Measurements from ENCODE around the gene SRRM3. TPM values are rescaled to one million over a fixed set of nuclear protein-coding genes. Genes with fewer than 3 reads are reported as not detected.
"Not testable (repeated sequence)": the region's sequence is repeated elsewhere in the genome, so short reads cannot be mapped to it uniquely, and the experiment has no call there.

The SRRM3 gene
- total RNA-seq, 1 donor from 2014 or later: 1.4 TPM

DNA sequence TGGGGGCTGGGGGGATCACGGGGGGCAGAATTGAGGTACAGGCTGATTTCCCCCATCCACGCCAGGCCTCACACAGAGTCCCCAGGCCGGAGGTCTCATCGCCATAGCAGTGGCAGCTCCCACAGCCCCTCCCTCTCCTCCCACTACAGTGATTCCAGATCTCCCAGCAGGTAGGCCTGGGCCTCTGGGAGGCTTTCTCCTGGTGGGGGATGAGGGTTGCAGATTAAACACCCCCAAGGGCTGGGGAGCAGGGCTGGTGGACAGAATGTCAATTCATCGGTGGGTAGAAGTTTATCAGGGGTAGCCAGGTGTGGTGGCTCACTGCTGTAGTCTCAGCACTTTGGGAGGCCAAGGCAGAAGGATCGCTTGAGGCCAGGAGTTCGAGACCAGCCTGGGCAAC, 63.6 kb downstream of the SRRM3 start:
- no peak for DNase-seq (ENCODE audit: low spot score)
- no peak overlapping the region for H3K27ac Mint-ChIP-seq (ENCODE audit: unreplicated experiment)
- no peaks in the 10 kb centered on the region for H3K9me3 Mint-ChIP-seq (ENCODE audit: low read depth)
- peaks cover 23% of the 10 kb centered on the region for H3K27me3 Mint-ChIP-seq (ENCODE audit: low read depth)
- no peak overlapping the region for H3K4me3 Mint-ChIP-seq (ENCODE audit: unreplicated experiment)
- H3K36me3 Mint-ChIP-seq (ENCODE audit: low read depth): no peaks in the 10 kb centered on the region
- H3K4me1 Mint-ChIP-seq (ENCODE audit: low read depth): peaks cover 10% of the 10 kb centered on the region
- TF ChIP-seq, protein P1, sequence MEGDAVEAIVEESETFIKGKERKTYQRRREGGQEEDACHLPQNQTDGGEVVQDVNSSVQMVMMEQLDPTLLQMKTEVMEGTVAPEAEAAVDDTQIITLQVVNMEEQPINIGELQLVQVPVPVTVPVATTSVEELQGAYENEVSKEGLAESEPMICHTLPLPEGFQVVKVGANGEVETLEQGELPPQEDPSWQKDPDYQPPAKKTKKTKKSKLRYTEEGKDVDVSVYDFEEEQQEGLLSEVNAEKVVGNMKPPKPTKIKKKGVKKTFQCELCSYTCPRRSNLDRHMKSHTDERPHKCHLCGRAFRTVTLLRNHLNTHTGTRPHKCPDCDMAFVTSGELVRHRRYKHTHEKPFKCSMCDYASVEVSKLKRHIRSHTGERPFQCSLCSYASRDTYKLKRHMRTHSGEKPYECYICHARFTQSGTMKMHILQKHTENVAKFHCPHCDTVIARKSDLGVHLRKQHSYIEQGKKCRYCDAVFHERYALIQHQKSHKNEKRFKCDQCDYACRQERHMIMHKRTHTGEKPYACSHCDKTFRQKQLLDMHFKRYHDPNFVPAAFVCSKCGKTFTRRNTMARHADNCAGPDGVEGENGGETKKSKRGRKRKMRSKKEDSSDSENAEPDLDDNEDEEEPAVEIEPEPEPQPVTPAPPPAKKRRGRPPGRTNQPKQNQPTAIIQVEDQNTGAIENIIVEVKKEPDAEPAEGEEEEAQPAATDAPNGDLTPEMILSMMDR (IDR thresholded peaks at IDR 0.05): no peak

DNA sequence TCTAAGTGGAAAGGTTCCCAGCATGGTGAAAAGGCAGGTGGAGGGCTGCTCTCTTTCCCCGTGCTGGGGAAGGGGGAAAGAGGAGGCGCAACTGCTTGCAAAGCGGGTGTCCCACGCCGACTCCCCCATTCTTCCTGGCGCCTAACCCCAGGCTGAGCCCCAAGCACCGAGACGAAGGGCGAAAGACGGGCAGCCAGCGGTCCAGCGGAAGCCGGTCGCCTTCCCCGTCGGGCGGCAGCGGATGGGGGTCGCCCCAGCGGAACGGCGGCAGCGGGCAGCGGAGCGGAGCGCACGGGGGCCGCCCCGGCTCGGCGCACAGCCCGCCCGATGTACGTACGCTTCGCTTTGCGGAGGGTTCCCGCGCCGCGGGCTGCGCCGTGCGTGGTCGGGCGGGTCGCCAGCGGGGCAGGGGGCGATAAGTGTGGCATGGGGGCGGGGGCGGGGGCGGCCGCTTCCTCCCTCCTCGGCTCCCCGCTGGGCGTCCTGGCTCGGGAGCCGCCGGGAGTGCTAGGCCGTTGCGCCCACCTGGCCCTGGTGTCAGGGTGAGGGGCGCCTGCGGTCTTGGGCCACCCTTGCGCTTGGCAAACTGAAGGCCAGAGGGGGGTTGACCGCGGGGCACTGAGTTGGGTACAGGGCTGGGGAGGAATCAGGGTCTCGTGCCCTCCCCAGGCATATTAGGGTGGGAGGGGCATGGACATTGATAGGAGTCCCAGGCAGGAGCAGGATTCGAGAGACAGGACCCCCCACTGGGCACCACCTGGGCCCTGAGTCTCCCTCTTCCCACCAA, 65.6 kb downstream of the SRRM3 start:
- DNase-seq (ENCODE audit: low spot score): no peak
- Mint-ChIP-seq H3K4me1 (ENCODE audit: low read depth) (peaks cover 10% of the 10 kb centered on the region), H3K27me3 (ENCODE audit: low read depth) (peaks cover 32% of the 10 kb centered on the region), H3K27ac (ENCODE audit: unreplicated experiment) (no peak overlapping the region), H3K36me3 (ENCODE audit: low read depth) (no peaks in the 10 kb centered on the region), H3K4me3 (ENCODE audit: unreplicated experiment) (peak overlapping the region; percentile 38), H3K9me3 (ENCODE audit: low read depth) (no peaks in the 10 kb centered on the region)
- TF ChIP-seq, protein P1 (IDR thresholded peaks at IDR 0.05): no peak

DNA sequence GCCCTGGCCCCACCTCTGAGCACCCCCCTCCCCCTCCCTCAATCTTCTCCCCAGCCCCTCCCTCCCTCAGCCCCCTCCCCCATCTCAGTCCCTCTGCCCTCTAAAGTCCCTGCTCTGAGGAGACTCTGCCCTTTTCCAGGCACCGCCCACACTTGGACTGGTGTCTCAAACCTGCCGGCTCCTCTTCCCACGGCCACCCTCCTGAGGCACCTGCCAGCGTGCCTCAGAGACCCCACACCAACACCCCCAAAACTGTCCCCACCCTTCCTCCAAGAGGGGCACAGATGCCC, 66.1 kb downstream of the SRRM3 start:
- Mint-ChIP-seq H3K4me3 (ENCODE audit: unreplicated experiment) (no peak overlapping the region), H3K9me3 (ENCODE audit: low read depth) (no peaks in the 10 kb centered on the region), H3K36me3 (ENCODE audit: low read depth) (no peaks in the 10 kb centered on the region), H3K27ac (ENCODE audit: unreplicated experiment) (no peak overlapping the region), H3K27me3 (ENCODE audit: low read depth) (peaks cover 34% of the 10 kb centered on the region), H3K4me1 (ENCODE audit: low read depth) (peaks cover 11% of the 10 kb centered on the region)
- no peak for DNase-seq (ENCODE audit: low spot score)
- TF ChIP-seq, protein P1 (IDR thresholded peaks at IDR 0.05): no peak

DNA sequence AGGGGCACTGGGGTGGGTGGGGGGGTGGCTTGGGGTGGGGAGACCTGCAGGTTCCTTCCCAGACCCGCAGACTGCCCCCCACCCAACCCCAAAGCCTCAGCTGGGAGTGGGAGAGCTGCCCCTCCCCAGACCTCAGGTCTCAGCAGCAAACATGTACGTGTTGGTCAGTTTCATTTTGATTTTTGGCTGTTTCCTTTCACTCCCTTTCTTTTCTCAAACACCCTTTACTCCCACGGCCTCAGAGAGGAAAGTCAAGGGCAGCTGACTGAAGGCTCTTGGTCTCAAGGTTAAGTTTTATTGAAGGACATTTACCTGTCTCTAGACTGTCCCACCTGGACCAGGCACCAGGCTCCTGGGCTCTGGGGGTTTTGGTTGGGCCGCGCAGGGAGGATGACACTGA, 66.7 kb downstream of the SRRM3 start:
- TF ChIP-seq, protein P1 (IDR thresholded peaks at IDR 0.05): no peak
- peaks cover 14% of the 10 kb centered on the region for H3K4me1 Mint-ChIP-seq (ENCODE audit: low read depth)
- no peak for DNase-seq (ENCODE audit: low spot score)
- H3K27me3 Mint-ChIP-seq (ENCODE audit: low read depth): peaks cover 38% of the 10 kb centered on the region
- H3K9me3 Mint-ChIP-seq (ENCODE audit: low read depth): no peaks in the 10 kb centered on the region
- H3K4me3 Mint-ChIP-seq (ENCODE audit: unreplicated experiment): peak overlapping the region; percentile 19
- no peaks in the 10 kb centered on the region for H3K36me3 Mint-ChIP-seq (ENCODE audit: low read depth)
- no peak overlapping the region for H3K27ac Mint-ChIP-seq (ENCODE audit: unreplicated experiment)

DNA sequence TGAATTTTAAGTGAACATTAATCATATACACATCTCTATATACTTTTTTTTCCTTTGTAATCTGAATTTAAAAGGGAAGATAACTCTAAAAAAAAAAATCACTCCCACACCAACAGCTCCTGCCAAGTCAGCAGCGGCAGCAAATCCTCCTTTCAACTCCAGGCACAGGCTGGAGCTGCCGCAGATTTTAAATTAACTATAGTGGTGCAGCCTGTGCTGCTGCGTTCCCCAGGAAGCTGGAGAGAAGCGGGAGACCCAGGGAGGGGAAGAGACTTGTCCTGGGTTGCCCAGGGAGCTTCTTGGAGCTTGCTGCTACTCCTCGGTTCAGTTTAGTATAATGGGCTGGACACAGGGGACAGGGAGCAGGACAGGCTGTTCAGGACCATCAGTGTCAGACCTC, 68.2 kb downstream of the SRRM3 start:
- Mint-ChIP-seq H3K27ac (ENCODE audit: unreplicated experiment) (no peak overlapping the region), H3K4me3 (ENCODE audit: unreplicated experiment) (no peak overlapping the region), H3K27me3 (ENCODE audit: low read depth) (peaks cover 47% of the 10 kb centered on the region), H3K4me1 (ENCODE audit: low read depth) (peaks cover 14% of the 10 kb centered on the region), H3K9me3 (ENCODE audit: low read depth) (no peaks in the 10 kb centered on the region), H3K36me3 (ENCODE audit: low read depth) (no peaks in the 10 kb centered on the region)
- no peak for DNase-seq (ENCODE audit: low spot score)
- TF ChIP-seq, protein P1 (IDR thresholded peaks at IDR 0.05): no peak

DNA sequence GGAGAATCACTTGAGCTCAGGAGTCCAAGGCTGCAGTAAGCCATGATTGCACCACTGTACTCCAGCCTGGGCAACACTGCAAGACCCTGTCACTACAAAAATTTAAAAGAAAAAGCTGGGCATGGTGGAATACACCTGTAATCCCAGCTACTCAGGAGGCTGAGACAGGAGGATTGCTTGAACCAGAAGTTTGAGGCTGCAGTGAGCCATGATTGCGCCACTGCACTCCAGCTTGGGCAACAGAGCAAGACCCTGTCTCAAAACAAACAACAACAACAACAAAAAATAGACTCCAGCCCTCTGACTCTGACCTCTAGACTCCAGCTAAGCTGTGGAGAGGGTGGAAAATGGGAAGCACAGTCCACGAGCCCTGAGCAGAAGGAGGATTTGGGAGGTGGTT, 69.7 kb downstream of the SRRM3 start:
- H3K9me3 Mint-ChIP-seq (ENCODE audit: low read depth); H3K4me3 Mint-ChIP-seq (ENCODE audit: unreplicated experiment); DNase-seq (ENCODE audit: low spot score); H3K36me3 Mint-ChIP-seq (ENCODE audit: low read depth); H3K27ac Mint-ChIP-seq (ENCODE audit: unreplicated experiment): not testable (repeated sequence)
- peaks cover 53% of the 10 kb centered on the region for H3K27me3 Mint-ChIP-seq (ENCODE audit: low read depth)
- peaks cover 14% of the 10 kb centered on the region for H3K4me1 Mint-ChIP-seq (ENCODE audit: low read depth)
